NCI-H146 treated with DMSO at 0.1 percent for 48 hours (cell line): Measurements from ENCODE around the gene MRPL18.

Source experiments
- DNase-seq: peaks from one replicate; lab custom pipeline; 2025; ENCODE audit not compliant: unreplicated experiment; lab: John Stamatoyannopoulos, UW

Gene MRPL18

GRCh38 chr6:159838020-159838744 lies 47.9 kb downstream of the MRPL18 start:
- no peak for DNase-seq

GRCh38 chr6:159842035-159842434 lies 51.8 kb downstream of the MRPL18 start:
- no peak for DNase-seq

DNA sequence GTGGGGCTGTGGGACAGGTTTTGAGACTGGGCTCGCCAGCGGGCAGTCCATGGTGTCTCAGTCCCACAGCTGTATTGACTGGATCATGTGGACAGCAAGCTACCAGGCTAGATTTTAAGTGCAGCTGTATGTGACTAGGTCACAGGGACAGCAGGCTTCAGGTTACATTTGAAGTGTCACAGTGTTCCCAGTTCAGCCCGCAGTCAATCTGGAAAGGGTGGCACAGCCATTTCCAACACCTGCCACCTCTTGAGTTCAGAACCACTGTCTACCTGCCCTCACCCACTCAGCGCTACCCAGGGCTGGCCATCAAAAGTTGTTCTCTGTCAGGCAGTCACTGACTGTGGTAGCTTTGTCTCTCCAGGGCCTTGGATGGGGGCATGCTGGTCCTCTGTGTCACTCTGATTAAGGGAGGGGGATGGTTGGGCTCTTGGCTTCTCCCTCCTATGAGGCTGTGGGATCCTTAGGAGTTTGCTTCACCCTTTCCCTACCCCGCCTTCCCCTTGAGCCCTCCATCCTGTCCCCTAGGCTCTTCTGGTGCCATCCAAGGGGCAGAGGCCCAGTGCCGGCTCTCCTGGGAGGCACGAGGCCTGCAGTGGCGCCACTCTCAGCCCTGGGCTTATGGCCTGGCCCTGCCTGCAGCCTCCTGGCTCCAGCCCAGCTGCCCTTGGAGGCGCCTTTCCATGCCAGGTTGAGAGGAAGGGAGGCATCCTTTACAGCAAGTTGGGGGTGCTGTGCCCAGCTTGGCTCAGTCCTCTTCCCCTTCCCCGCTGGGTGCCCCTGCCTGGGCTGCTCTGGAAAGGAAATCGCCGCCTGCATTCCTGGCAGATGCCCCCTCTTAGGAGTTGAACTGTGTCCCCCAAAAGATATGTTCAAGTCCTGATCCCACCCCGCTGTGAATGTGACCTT lies 54.7 kb downstream of the MRPL18 start:
- DNase-seq, result no peak
